NCI-H1417 treated with DMSO at 0.1 percent for 48 hours (cell line): ENCODE measurements around the gene TRPT1.
"Not testable (repeated sequence)": the region's sequence is repeated elsewhere in the genome, so short reads cannot be mapped to it uniquely, and the experiment has no call there.

Experiments used
- DNase-seq: peaks from one replicate; lab custom pipeline; 2025; lab: John Stamatoyannopoulos, UW

The TRPT1 gene

GRCh38 chr11:64258946-64259532 is 33.1 kb upstream of the TRPT1 start:
- DNase-seq: no peak

GRCh38 chr11:64258356-64258755 is 32.4 kb upstream of the TRPT1 start:
- no peak for DNase-seq

- no peak for DNase-seq
Observed at GRCh38 chr11:64256300-64256699, 30.3 kb upstream of the TRPT1 start.

- no peak for DNase-seq
Observed at GRCh38 chr11:64255135-64256128, 29.4 kb upstream of the TRPT1 start.

- no peak for DNase-seq
Observed at GRCh38 chr11:64254326-64254725, 28.3 kb upstream of the TRPT1 start.

- DNase-seq: no peak
Observed at GRCh38 chr11:64253481-64253880, 27.5 kb upstream of the TRPT1 start.

- DNase-seq: no peak
Observed at GRCh38 chr11:64253043-64253442, 27.1 kb upstream of the TRPT1 start.

GRCh38 chr11:64252003-64252872 is 26.3 kb upstream of the TRPT1 start:
- no peak for DNase-seq

- no peak for DNase-seq
Observed at GRCh38 chr11:64251753-64252002, 25.7 kb upstream of the TRPT1 start.

GRCh38 chr11:64251016-64251752 is 25.2 kb upstream of the TRPT1 start, which contains the start of gene PLCB3:
Gene PLCB3, plus strand, starts transcription at chr11:64251530. Its CDS starts 120 bp downstream, at chr11:64251650.
- no peak for DNase-seq

- no peak for DNase-seq
Observed at GRCh38 chr11:64250415-64251015, 24.5 kb upstream of the TRPT1 start.

- no peak for DNase-seq
Observed at GRCh38 chr11:64249563-64250414, 23.8 kb upstream of the TRPT1 start.

- no peak for DNase-seq
Observed at GRCh38 chr11:64249038-64249437, 23.1 kb upstream of the TRPT1 start.

GRCh38 chr11:64248578-64248977 is 22.6 kb upstream of the TRPT1 start:
- no peak for DNase-seq

- DNase-seq: no peak
Observed at GRCh38 chr11:64247729-64248531, 21.9 kb upstream of the TRPT1 start.

- peak; percentile 44 for DNase-seq
Observed at GRCh38 chr11:64246871-64247728, 21.1 kb upstream of the TRPT1 start, which contains the start of gene PPP1R14B. Gene PPP1R14B, minus strand, starts transcription at chr11:64246943. Its CDS starts 270 bp downstream, at chr11:64246673.

- not testable (repeated sequence) for DNase-seq
Observed at GRCh38 chr11:64246621-64246870, 20.6 kb upstream of the TRPT1 start.

GRCh38 chr11:64245797-64246620 is 20.0 kb upstream of the TRPT1 start:
- no peak for DNase-seq
